GM20431 (cell line): ENCODE data around the gene TMEM9B.

Experiments
- in situ Hi-C: fragments of 300-500 bp; cut with MseI, MboI; formaldehyde crosslinking; loops from one replicate; pipeline ENCODE4 v1.15.0; 2020; ENCODE audit warnings: low sequenced_read_pairs; ENCODE audit not compliant: unreplicated experiment

Gene TMEM9B

GRCh38 chr11:8933931-8934330, 30.3 kb downstream of the TMEM9B start:
- in situ Hi-C loops, result no loop called here

GRCh38 chr11:8932564-8933180, 31.6 kb downstream of the TMEM9B start, which contains the start of gene C11orf16:
C11orf16 (minus strand) TSS chr11:8932947; CDS start chr11:8932308, 639 bp downstream.
- in situ Hi-C loops, result no loop called here

GRCh38 chr11:8930456-8931175, 33.6 kb downstream of the TMEM9B start:
- in situ Hi-C loops, result no loop called here

GRCh38 chr11:8928981-8929615, 35.1 kb downstream of the TMEM9B start:
- in situ Hi-C loops, result no loop called here

- in situ Hi-C loops, result no loop called here
Observed at GRCh38 chr11:8928205-8928604, 36.0 kb downstream of the TMEM9B start.

GRCh38 chr11:8927233-8927632, 37.0 kb downstream of the TMEM9B start:
- in situ Hi-C loops, result no loop called here

- in situ Hi-C loops, result no loop called here
Observed at GRCh38 chr11:8926236-8926635, 38.0 kb downstream of the TMEM9B start.

GRCh38 chr11:8925711-8926110, 38.5 kb downstream of the TMEM9B start:
- in situ Hi-C loops, result no loop called here

- in situ Hi-C loops, result no loop called here
Observed at GRCh38 chr11:8922691-8923090, 41.6 kb downstream of the TMEM9B start.

- in situ Hi-C loops, result no loop called here
Observed at GRCh38 chr11:8917157-8917825, 47.0 kb downstream of the TMEM9B start.

GRCh38 chr11:8914661-8915018, 49.6 kb downstream of the TMEM9B start:
- in situ Hi-C loops, result no loop called here

- in situ Hi-C loops, result no loop called here
Observed at GRCh38 chr11:8913961-8914660, 50.1 kb downstream of the TMEM9B start.

GRCh38 chr11:8911029-8911823, 53.0 kb downstream of the TMEM9B start, which contains the start of gene AKIP1:
AKIP1 (plus strand) TSS chr11:8911189; CDS start chr11:8911450, 261 bp downstream.
- in situ Hi-C loops, result no loop called here

- in situ Hi-C loops, result no loop called here
Observed at GRCh38 chr11:8910649-8911026, 53.6 kb downstream of the TMEM9B start.

GRCh38 chr11:8908099-8908498, 56.1 kb downstream of the TMEM9B start:
- in situ Hi-C loops, result no loop called here

GRCh38 chr11:8907116-8907515, 57.1 kb downstream of the TMEM9B start:
- in situ Hi-C loops, result no loop called here

GRCh38 chr11:8905528-8906165, 58.6 kb downstream of the TMEM9B start:
- in situ Hi-C loops, result no loop called here

GRCh38 chr11:8899119-8899753, 65.0 kb downstream of the TMEM9B start:
- in situ Hi-C loops, result no loop called here
